ENCODE results near the gene CWC27.
"Not testable (repeated sequence)": the region's sequence is repeated elsewhere in the genome, so short reads cannot be mapped to it uniquely, and the experiment has no call there.

CWC27 gene

GRCh38 chr5:64784451-64785025 is 15.8 kb downstream of the CWC27 start:
- no peak overlapping the region for H3K4me3 ChIP-seq (ENCODE audit: low read length)
- peak; percentile 75 for DNase-seq (ENCODE audit: low read depth, low spot score)

- no peak overlapping the region for H3K4me3 ChIP-seq (ENCODE audit: low read length)
- DNase-seq (ENCODE audit: low read depth, low spot score), result no peak
Observed at GRCh38 chr5:64786372-64786771, 17.6 kb downstream of the CWC27 start.

- H3K4me3 ChIP-seq (ENCODE audit: low read length), result no peak overlapping the region
- no peak for DNase-seq (ENCODE audit: low read depth, low spot score)
Observed at GRCh38 chr5:64788156-64788555, 19.4 kb downstream of the CWC27 start.

- no peak for DNase-seq (ENCODE audit: low read depth, low spot score)
- no peak overlapping the region for H3K4me3 ChIP-seq (ENCODE audit: low read length)
Observed at GRCh38 chr5:64789457-64789856, 20.7 kb downstream of the CWC27 start.

- DNase-seq (ENCODE audit: low read depth, low spot score), result no peak
- H3K4me3 ChIP-seq (ENCODE audit: low read length), result no peak overlapping the region
Observed at GRCh38 chr5:64790210-64790609, 21.5 kb downstream of the CWC27 start.

DNA sequence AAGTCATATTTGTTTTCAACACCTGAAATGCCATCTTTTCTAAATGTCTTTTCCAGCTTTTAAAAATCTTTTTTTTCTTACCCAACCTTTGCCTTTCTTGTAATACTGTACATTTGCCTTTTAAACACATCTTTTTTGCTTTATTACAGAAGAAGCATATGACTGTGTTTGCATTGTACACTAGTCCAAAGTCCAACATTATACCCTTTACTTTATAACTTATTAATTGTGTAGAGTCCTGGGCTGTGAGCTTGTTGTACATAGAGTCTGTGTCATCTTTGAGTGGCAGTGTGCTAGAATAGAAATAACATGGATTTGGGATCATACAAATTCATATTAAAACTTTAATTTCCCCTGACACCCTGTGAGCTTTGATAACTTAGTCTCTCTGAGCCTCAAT is 23.7 kb downstream of the CWC27 start:
- no peak for DNase-seq (ENCODE audit: low read depth, low spot score)
- no peak overlapping the region for H3K4me3 ChIP-seq (ENCODE audit: low read length)

DNA sequence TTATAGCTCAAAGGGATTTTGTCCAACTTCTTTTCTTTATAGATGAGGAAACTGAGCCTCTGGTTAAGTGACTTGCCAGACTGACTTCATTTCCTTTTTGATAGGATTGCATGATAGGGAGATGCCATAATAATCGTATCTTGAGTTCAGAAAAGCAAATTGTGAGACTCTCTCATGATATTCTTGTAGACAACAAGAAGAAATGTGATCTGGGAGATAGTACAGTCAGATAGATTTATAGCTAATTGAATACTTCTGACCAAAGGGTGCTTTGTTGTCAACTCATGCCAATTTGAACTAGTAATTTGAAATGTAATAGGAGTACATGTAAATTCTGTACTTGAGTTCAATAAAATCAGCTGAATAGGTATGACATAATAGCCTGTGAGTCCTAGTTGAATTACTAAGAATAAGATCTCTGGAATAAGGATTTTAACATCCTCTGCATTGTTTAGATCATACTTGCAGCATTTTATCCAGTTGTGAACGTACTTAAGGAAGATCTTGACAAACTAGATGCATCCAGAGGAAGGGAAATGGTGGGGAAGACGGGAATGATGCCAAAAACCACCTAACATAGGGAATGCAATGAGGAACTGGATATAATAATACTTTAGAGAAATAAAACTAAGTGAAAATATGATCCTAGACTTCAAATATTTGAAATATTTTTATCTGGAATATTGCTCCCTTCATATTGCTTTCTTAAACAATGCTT is 25.5 kb downstream of the CWC27 start:
- DNase-seq (ENCODE audit: low read depth, low spot score), result no peak

GRCh38 chr5:64796301-64796700 is 27.6 kb downstream of the CWC27 start:
- H3K4me3 ChIP-seq (ENCODE audit: low read length), result no peak overlapping the region
- no peak for DNase-seq (ENCODE audit: low read depth, low spot score)

More for the DNA sequence above, 25.5 kb downstream of the CWC27 start:
- no peak overlapping the region for H3K4me3 ChIP-seq (ENCODE audit: low read length)

DNA sequence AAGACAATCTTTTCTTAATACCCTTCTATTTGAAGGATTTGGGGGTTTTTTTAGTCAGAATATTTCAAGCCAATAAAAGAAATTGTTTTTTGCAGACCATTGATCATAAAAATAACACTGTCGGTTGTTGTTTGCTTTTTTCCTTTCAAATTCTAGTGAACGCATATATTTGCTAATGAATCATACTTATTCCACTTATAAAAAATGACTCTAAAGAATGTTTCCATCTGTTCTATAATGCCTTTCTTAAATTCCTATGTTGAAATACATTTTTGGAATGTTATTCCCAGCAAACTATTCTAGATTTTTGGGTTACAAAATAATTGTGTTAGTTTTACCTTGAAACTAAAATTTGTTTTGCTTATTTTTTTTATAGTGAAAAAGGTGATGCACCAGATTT is 32.2 kb downstream of the CWC27 start:
- H3K4me3 ChIP-seq (ENCODE audit: low read length), result no peak overlapping the region
- no peak for DNase-seq (ENCODE audit: low read depth, low spot score)

DNA sequence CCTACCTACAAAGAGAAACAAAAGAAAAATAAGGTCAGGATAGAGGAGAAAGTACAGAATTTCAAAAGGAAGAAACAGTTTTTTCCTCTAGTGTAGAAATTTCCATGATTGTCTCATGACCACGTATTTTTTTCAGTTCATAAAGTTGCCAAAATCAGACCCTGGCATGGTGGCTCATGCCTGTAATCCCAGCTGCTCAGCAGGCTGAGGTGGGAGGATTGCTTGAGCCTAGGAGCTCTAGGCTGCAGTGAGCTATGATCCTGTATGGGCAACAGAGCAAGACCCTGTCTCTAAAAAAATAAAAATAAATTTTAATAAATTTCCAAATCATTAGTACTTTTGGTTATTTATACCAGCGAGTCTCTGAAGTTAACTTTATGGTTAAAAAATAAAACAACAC is 37.8 kb downstream of the CWC27 start:
- no peak for DNase-seq (ENCODE audit: low read depth, low spot score)
- no peak overlapping the region for H3K4me3 ChIP-seq (ENCODE audit: low read length)

DNA sequence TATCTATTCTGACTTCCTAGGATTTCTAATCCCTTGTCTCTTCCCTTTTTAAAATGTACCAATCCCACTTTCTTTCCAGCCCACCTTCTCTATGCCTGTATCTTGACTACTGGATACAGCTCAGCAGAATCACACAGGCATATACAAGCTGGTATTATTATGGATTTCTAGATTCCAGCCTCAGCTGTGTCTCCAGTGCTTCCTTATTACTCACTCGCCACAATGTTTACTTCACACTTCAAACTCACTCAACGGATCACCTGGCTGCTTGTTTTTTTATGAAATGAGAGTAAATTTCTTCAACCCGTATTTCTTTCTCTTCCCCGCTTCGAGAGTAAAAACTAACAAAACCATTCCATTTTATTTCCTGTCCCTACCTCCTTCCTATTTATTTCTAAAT is 38.8 kb downstream of the CWC27 start:
- no peak overlapping the region for H3K4me3 ChIP-seq (ENCODE audit: low read length)
- DNase-seq (ENCODE audit: low read depth, low spot score), result no peak

- no peak overlapping the region for H3K4me3 ChIP-seq (ENCODE audit: low read length)
- peak; percentile 61 for DNase-seq (ENCODE audit: low read depth, low spot score)
Observed at GRCh38 chr5:64811050-64811640, 42.4 kb downstream of the CWC27 start.

DNA sequence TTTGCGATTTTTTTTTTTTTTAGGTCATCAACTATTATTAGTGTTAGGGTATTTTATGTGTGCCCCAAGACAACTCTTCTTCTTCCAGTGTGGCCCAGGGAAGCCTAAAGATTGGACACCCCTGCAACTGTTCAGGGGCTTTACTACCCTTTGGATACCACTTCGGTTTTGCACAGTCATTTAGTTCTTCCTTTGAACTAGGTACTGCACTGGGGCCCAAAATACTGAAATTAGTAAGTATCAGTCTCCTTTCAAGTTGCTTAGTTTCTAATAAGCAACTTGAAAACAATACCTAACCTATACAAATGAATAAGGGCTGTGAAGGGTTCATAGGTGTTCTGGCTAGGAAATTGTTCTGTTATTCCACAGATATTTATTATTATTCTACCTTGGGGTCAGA is 45.3 kb downstream of the CWC27 start:
- H3K4me3 ChIP-seq (ENCODE audit: low read length), result no peak overlapping the region
- no peak for DNase-seq (ENCODE audit: low read depth, low spot score)

DNA sequence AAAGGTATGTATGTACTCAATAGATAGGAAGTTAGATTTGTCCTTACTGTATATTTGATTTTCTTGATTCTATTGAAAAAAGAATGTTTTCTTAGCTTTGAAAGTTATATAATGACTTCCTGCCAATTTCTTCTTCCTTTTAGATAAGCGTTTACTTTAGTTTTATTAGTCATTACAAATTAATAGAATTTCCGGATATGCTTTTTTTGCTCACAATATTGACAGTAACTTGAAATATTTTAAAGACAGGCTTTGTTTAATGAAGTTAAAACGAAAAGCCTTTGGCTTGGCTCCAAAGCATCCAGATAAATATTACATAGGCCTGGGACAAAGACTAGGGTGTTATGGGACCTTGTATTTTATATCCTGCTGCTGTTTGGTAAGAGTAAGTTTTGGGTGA is 49.5 kb downstream of the CWC27 start:
- H3K4me3 ChIP-seq (ENCODE audit: low read length), result no peak overlapping the region
- no peak for DNase-seq (ENCODE audit: low read depth, low spot score)

- not testable (repeated sequence) for H3K4me3 ChIP-seq (ENCODE audit: low read length); DNase-seq (ENCODE audit: low read depth, low spot score)
Observed at GRCh38 chr5:64819345-64819744, 50.6 kb downstream of the CWC27 start.

DNA sequence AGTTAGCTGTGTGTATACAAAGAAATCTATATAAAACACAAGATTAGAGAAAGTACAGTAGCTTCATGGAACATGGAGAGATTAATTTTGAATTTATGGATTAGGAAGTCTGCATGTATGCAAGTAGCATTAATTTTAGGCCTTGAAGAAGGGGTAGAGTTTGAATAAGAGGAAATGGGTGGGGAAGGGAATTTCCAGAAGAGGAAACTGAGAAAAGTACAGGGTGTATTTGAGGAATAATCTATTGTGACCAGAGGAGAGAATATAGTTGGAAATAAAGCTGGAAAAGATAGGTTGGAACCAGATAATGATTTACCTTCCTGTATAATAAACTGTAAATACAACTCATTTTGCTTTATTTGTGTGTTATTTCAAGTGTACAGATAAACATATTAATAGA is 53.6 kb downstream of the CWC27 start:
- no peak for DNase-seq (ENCODE audit: low read depth, low spot score)
- no peak overlapping the region for H3K4me3 ChIP-seq (ENCODE audit: low read length)

DNA sequence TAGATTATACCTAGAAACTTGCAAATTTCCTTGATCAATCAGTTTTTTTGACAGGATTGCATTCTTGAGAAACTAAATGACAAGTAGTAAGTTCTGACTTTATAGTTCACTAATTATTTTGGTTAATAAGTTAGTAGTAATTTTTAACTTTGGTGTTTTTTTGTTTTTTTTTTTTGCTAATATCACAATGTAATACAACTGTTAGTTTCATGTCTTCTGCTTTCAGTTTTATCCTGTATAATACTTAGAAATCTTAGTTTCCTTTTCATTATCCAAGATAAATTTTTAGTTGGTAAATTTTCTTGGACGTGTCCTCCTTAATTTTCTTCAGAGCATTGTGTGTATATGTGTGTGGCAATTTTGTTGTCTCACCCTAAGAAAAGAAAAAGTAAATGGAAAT is 57.8 kb downstream of the CWC27 start:
- H3K4me3 ChIP-seq (ENCODE audit: low read length), result no peak overlapping the region
- no peak for DNase-seq (ENCODE audit: low read depth, low spot score)

DNA sequence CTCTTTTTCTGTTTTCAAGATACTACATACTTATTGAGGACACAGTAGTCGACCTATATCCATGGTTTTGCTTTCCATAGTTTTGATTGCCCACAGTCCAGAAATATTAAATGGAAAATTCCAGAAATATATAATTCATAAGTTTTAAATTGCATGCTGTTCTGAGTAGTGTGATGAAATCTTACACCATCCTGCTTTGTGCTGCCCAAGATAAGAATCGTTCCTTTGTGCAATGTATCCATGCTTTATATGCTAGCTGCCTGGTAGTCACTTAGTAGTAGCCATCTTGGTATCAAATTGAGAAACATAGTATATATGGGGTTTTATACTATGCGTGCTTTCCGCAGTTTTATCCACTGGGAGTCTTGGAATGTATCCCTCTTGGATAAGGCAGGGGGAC is 59.0 kb downstream of the CWC27 start:
- no peak for DNase-seq (ENCODE audit: low read depth, low spot score)
- no peak overlapping the region for H3K4me3 ChIP-seq (ENCODE audit: low read length)

DNA sequence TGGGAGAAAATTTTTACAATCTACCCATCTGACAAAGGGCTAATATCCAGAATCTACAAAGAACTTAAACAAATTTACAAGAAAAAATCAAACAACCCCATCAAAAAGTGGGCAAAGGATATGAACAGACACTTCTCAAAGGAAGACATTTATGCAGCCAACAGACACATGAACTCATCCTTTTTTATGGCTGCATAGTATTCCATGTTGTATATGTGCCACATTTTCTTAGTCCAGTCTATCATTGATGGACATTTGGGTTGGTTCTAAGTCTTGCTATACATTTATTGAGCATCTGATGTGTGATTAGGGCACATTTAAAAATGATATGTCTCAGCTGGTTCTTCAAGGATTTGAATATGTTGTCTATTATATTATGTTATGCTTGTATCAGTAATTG is 61.9 kb downstream of the CWC27 start:
- not testable (repeated sequence) for DNase-seq (ENCODE audit: low read depth, low spot score); H3K4me3 ChIP-seq (ENCODE audit: low read length)

DNA sequence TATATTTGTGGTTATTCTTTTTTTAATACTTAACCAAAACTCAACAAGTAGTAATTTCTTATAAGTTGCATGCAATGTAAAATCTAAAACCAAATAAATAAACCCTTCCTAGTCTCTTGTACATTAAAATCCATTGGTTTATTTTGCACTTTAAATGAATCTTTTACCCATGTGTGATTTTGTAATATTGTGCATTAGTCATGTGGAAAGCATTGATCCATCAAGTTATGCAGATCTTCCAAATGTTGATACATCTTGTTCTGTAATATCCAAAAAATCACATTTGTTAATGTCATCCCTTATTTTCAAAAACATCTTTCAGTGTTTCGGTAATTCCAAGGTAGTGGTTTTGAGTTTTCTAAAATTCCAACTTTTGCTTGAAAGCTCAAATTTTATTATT is 63.3 kb downstream of the CWC27 start:
- H3K4me3 ChIP-seq (ENCODE audit: low read length), result no peak overlapping the region
- no peak for DNase-seq (ENCODE audit: low read depth, low spot score)

DNA sequence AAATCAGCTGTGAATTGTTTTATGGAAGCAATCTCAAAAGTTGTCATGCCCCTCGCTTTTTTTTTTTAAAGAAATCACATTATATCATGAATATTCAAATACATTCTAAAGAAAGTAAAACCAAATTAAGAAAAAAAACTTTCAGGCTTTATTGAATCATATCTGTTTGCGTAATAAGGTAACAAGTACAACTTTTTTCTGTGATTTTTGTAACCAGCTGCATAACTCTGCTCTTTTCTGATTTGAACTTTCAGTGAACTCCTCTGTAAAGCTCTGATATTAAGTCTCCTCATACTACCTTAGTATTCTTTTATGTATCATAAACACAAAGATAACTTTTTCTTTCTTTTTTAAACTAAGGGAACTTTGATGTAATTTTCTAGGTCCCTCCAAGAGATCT is 65.3 kb downstream of the CWC27 start:
- no peak for DNase-seq (ENCODE audit: low read depth, low spot score)
- no peak overlapping the region for H3K4me3 ChIP-seq (ENCODE audit: low read length)

Data from Jurkat, Clone E6-1 (cell line).